Vagina (tissue), 2 donors: Measurements from ENCODE around the gene KAT5.

Experiments
- POLR2AphosphoS5 ChIP-seq, 2 donors: sonication (generic); formaldehyde crosslinking; IDR thresholded peaks; one replicate each; pipeline ENCODE4 v1.9.0; 2017; ENCODE audit warnings: antibody characterized with exemption in 2 of 2, mild to moderate bottlenecking in 2 of 2, low read depth in 1 of 2; ENCODE audit not compliant: insufficient read depth in 1 of 2
- TF ChIP-seq, protein P1 (sequence below), 3 experiments: fragments of 450-650 bp in 2 of 3; fragments of 200-600 bp in 1 of 3; sonication (generic) in 1 of 3; IDR thresholded peaks; one replicate each; pipeline ENCODE4 v1.5.1; 2017 to 2019; ENCODE audit warnings: antibody characterized with exemption in 3 of 3, mild to moderate bottlenecking in 2 of 3, moderate library complexity in 2 of 3

DNA sequence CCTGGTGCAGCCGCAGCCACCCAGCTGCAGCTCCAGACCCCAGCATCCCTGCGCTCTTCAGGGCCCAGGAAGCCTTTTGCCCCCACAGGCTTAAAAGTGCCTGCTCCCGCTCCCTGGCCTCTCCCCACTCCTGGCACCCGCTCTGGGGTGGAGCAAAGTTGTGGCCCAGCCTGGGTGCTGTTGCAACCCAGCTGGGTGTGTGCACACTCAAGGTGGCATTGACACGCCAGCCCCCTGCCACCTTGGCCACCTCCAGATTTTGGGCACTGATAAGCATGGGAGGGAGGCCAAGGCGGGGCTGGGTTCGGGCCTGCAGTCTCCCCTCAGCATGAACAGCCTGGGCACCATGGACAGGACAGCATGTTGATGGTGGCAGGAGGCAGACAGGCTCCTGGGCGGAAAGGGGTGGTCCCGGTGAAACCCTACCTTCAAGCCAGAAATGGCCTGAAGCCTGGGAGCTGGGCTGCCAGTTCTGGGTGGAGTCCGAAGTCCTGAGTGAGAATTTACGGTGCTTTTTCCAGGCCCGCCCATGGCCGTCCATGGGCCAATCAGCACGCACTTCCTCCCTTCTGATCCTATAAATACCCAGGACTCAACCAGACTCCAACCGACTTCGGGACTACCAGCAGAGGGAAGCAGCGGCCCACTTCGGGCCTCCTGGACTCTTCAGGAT, 32.1 kb downstream of the KAT5 start:
- TF ChIP-seq POLR2AphosphoS5 (IDR thresholded peaks at IDR 0.05; ENCODE audit: insufficient read depth in 1 of 2, low read depth in 1 of 2): no peak
- TF ChIP-seq, protein P1, sequence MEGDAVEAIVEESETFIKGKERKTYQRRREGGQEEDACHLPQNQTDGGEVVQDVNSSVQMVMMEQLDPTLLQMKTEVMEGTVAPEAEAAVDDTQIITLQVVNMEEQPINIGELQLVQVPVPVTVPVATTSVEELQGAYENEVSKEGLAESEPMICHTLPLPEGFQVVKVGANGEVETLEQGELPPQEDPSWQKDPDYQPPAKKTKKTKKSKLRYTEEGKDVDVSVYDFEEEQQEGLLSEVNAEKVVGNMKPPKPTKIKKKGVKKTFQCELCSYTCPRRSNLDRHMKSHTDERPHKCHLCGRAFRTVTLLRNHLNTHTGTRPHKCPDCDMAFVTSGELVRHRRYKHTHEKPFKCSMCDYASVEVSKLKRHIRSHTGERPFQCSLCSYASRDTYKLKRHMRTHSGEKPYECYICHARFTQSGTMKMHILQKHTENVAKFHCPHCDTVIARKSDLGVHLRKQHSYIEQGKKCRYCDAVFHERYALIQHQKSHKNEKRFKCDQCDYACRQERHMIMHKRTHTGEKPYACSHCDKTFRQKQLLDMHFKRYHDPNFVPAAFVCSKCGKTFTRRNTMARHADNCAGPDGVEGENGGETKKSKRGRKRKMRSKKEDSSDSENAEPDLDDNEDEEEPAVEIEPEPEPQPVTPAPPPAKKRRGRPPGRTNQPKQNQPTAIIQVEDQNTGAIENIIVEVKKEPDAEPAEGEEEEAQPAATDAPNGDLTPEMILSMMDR (IDR thresholded peaks at IDR 0.05): no peak
